Activated T-cell treated with anti-CD3 and anti-CD28 coated beads, Interleukin-2, amount 50 U/mL, for 4 hours (primary cell): ENCODE measurements around the gene LIFR. TPM values are rescaled to one million over a fixed set of nuclear protein-coding genes. Genes with fewer than 3 reads are reported as not detected.

Experiments used
- ATAC-seq, 2 donors: fragments of 200-7000 bp; cut with Tn5 transposase; one replicate each; pipeline ENCODE4 v1.10.0; 2021
- DNase-seq: peaks from one replicate; pipeline ENCODE4 v3.0.0-alpha.2; 2020
- H3K27me3 Mint-ChIP-seq: one replicate; pipeline ENCODE4 v1.8.0; 2021; ENCODE audit warnings: low read depth, mixed read lengths
- H3K36me3 Mint-ChIP-seq: one replicate; pipeline ENCODE4 v1.8.0; 2022; ENCODE audit warnings: mixed read lengths; ENCODE audit not compliant: insufficient read depth
- H3K4me1 Mint-ChIP-seq: one replicate; pipeline ENCODE4 v1.8.0; 2021; ENCODE audit warnings: low read depth, mixed read lengths
- H3K4me3 Mint-ChIP-seq: one replicate; pipeline ENCODE4 v1.8.0; 2021; ENCODE audit warnings: mild to moderate bottlenecking, moderate library complexity, mixed read lengths
- H3K9me3 Mint-ChIP-seq: one replicate; pipeline ENCODE4 v1.8.0; 2021; ENCODE audit warnings: mixed read lengths
- total RNA-seq, 3 donors: library from RNA; stranded (reverse); gene quantifications; one replicate each; pipeline ENCODE4 v1.2.1, GENCODE V29; 2021

The LIFR gene
- total RNA-seq, 3 donors from 2014 or later: 0.23 to 0.43 (median 0.24) TPM

DNA sequence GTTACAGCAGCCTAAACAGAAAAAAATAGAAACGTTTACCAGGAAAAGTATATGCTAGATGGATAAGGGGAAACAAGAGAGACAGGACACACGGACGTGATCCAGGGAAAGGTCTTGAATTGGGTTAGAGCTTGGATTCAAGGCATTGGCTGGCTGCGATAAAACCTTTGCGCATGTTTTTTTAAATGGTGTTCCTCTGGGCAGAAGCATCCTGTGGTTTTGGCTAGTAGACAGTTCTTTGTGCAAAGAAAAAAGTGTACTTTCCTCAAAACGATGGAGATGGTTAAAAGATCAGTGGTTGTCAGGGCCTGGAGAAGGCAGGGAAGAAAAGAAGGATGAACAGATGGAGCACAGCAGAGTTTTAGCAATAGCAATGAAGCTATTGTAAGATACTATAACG, 37.5 kb upstream of the LIFR start:
- H3K4me3 Mint-ChIP-seq: no peak overlapping the region
- H3K4me1 Mint-ChIP-seq: no peaks in the 10 kb centered on the region
- H3K36me3 Mint-ChIP-seq: no peaks in the 10 kb centered on the region
- no peaks in the 10 kb centered on the region for H3K9me3 Mint-ChIP-seq
- H3K27me3 Mint-ChIP-seq: peaks cover 5% of the 10 kb centered on the region
- DNase-seq: no peak
- ATAC-seq: no peak

DNA sequence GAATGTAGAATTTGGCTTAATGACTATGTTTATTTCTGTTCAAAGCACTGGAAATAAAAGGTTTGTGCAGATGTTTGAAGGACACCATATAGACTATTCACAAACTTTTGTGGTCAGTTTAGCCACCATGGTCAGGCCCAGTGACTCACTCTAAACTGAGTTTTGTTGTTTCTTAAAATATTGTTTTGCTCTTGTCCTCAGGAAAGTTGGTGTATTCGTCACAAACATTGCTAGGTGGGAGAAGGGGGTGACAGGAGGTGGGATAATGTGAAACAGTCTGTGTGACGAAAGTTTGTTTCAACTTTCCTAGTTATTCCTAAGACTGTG, 35.0 kb upstream of the LIFR start:
- Mint-ChIP-seq H3K4me3 (no peak overlapping the region), H3K36me3 (no peaks in the 10 kb centered on the region), H3K4me1 (no peaks in the 10 kb centered on the region), H3K9me3 (no peaks in the 10 kb centered on the region), H3K27me3 (peaks cover 5% of the 10 kb centered on the region)
- ATAC-seq (no peak), DNase-seq (no peak)

DNA sequence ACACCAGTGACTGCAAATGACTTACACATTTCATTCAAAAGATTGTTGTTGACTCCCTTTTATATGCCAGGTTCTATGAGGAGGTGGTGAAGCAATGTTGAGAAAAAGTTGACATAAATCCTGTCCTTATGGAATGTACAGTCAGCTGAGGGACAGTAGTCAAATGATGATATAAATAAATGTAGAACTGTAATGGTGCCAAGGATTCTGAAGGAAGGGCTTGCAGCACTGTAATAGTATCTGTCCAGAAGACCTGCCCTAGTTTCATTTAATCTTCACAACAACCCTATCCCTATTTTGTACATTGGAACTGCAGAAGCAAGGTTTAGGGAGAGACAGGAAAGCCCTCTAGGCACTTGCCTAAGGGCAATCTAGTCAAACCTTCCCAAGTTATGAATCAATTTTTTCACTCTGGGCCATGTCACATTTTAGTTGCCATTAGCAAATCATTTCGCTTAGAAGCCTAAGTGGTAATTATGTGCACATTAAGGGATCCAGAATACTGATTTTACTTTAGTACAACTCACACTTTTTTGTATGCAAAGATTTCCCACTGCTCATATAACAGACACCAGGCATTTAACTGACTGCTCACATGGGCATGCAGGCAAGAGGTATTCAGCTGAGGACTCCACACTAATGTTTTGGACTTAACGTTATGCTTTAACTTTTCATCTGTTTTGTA, 34.5 kb upstream of the LIFR start:
- no peaks in the 10 kb centered on the region for H3K36me3 Mint-ChIP-seq
- peaks cover 9% of the 10 kb centered on the region for H3K27me3 Mint-ChIP-seq
- no peaks in the 10 kb centered on the region for H3K9me3 Mint-ChIP-seq
- DNase-seq (no peak), ATAC-seq (no peak)
- H3K4me3 Mint-ChIP-seq: no peak overlapping the region
- no peaks in the 10 kb centered on the region for H3K4me1 Mint-ChIP-seq

DNA sequence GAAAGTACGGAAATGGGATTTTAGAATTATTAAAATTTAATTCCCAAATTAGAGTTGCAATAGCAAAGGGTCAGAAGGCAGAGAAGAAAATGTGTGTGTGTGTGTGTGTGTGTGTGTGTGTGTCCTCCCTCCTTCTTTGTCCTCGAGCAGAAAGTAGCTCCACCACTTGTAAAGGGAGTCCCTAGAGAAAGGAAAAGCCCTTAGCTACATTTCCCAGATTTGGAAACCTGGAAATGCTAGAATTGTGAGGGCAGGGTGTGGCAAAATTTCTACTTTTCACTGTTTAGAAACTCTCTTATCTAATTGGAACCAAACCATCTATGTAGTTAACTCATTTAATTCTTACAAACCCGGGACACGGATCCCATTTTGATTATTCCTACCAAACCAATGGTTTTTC, 33.2 kb upstream of the LIFR start:
- Mint-ChIP-seq H3K9me3 (no peaks in the 10 kb centered on the region), H3K36me3 (no peaks in the 10 kb centered on the region), H3K4me1 (no peaks in the 10 kb centered on the region), H3K4me3 (no peak overlapping the region), H3K27me3 (peaks cover 9% of the 10 kb centered on the region)
- no peak for DNase-seq
- no peak for ATAC-seq

DNA sequence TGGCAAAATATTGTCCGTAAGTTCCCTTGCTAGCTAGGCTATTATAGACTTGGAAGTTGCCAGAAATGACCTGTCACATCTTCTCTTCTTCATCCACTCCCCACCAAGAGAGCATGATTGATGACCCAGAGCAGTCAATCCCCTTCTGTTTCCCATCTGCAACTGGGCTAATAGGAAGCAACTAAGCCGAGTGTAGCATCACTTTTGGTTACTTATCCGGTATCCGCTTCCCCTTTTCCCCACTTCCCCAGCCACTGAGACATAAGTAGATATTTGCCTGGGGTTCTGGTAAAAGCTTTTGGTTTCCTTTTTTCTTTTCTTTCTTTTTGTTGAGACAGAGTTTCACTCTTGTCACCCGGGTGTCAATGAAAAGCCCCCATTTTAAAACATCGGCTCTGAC, 29.4 kb upstream of the LIFR start:
- no peak overlapping the region for H3K4me3 Mint-ChIP-seq
- peaks cover 31% of the 10 kb centered on the region for H3K27me3 Mint-ChIP-seq
- H3K4me1 Mint-ChIP-seq: no peaks in the 10 kb centered on the region
- no peak for DNase-seq
- no peak for ATAC-seq
- no peaks in the 10 kb centered on the region for H3K9me3 Mint-ChIP-seq
- no peaks in the 10 kb centered on the region for H3K36me3 Mint-ChIP-seq

DNA sequence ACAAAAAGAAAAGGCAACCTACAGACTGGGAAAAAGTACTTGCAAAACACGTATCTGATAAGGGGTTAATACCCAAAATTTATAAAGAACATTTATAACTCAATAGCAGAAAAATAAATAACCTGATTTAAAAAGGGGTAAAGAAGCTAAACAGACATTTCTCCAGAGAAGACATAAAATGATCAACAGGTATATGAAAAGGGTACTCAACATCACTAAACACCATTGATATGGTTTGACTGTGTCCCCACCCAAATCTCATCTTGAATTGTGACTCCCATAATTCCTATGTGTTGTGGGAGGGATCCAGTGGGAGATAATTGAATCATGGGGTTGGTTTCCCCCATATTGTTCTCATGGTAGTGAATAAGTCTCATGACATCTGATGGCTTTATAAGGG, 27.1 kb upstream of the LIFR start:
- H3K4me1 Mint-ChIP-seq: no peaks in the 10 kb centered on the region
- H3K27me3 Mint-ChIP-seq: peaks cover 38% of the 10 kb centered on the region
- ATAC-seq (no peak), DNase-seq (no peak)
- no peak overlapping the region for H3K4me3 Mint-ChIP-seq
- no peaks in the 10 kb centered on the region for H3K36me3 Mint-ChIP-seq
- no peaks in the 10 kb centered on the region for H3K9me3 Mint-ChIP-seq

DNA sequence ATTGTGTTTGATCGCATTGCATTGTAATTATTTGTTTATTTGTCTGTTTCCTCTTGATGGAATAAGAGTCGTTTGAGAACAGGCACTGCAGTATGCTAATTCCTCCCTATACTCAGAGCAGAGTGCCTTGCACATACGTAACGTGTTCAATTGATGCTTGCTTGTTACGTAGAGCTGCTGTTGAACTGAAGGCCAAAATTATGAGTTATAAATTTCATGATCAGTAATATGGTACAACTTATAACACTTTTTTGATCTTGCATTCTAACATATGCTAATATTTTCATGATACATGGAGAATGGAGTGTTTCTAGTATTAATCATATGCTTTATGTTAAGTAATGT, 26.5 kb upstream of the LIFR start:
- H3K4me3 Mint-ChIP-seq: no peak overlapping the region
- no peaks in the 10 kb centered on the region for H3K4me1 Mint-ChIP-seq
- H3K9me3 Mint-ChIP-seq: no peaks in the 10 kb centered on the region
- ATAC-seq: no peak
- no peaks in the 10 kb centered on the region for H3K36me3 Mint-ChIP-seq
- no peak for DNase-seq
- peaks cover 38% of the 10 kb centered on the region for H3K27me3 Mint-ChIP-seq

DNA sequence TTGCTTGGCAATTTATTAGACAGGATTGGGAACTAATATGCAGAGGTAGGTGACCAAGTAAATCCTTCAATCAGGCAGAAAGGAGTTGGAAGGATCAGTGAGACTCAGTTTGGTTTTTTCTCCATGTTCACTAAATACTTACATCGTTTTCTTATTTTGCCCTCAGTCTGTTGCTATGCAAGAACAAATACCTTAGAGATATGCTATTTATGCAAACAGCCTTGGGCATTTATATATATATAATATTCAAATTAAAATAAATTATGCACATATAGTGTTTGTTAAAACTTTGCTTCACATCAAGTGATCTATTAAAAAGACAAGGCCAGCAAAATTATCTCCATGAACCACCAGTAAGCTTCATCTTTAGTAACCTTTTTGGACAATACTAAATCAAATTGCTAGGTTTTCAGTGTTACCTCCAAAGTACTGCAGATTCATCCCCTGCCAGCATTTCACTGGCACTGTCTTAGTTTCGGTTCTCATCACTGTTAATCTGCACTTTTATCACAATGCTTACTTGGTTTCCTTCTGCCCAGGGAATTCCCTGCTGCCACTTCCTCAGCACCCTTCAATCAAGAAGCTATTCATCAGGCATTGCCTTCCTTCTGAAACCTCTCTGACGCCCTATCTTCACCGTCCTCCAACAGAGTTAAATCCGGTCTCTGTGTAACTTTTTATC, 26.0 kb upstream of the LIFR start:
- DNase-seq: no peak

DNA sequence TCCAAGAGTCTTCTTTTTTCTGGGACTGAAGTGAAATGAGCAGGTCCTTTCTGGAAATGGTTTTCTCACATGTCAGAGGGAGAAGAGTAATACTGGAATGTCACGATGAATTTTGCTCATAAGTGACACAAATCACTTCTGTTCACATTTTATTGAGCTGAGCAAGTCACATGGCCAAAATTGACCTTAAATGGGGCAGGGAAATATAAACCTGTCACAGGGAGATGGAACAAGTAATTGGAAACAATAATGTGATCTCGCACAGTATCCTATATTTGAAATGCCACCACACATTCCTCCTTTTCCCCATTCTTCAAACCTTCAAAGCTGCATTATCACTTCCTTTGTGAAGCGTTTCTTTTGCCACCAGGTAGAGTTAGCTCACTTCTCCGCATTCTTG, 25.2 kb upstream of the LIFR start:
- ATAC-seq: no peak
- no peak for DNase-seq
- Mint-ChIP-seq H3K36me3 (no peaks in the 10 kb centered on the region), H3K4me3 (no peak overlapping the region), H3K27me3 (peaks cover 42% of the 10 kb centered on the region), H3K4me1 (no peaks in the 10 kb centered on the region), H3K9me3 (no peaks in the 10 kb centered on the region)

More for the DNA sequence above, 26.0 kb upstream of the LIFR start:
- Mint-ChIP-seq H3K27me3 (peaks cover 38% of the 10 kb centered on the region), H3K36me3 (no peaks in the 10 kb centered on the region), H3K4me1 (no peaks in the 10 kb centered on the region), H3K4me3 (no peak overlapping the region), H3K9me3 (no peaks in the 10 kb centered on the region)
- ATAC-seq: no peak

DNA sequence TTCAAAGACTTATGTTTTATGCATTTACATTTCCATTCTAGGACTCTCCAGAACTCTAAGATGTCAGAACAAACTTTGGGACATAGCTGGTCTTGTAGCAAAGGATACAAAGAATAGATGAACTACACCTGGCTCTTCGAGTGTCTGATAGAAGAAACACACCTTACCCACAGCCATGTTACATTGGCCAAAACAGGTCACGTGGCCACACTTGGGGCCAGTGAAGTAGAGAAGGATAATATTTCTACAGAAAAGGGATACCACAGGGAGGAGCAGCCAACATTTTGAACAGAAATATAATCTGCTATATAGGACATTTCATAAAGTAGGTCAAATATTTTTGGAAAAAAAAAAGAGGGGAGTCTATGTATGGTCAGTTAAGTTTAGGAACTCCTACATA, 22.7 kb upstream of the LIFR start:
- peaks cover 33% of the 10 kb centered on the region for H3K27me3 Mint-ChIP-seq
- DNase-seq (no peak), ATAC-seq (no peak)
- no peaks in the 10 kb centered on the region for H3K9me3 Mint-ChIP-seq
- no peak overlapping the region for H3K4me3 Mint-ChIP-seq
- H3K36me3 Mint-ChIP-seq: no peaks in the 10 kb centered on the region
- no peaks in the 10 kb centered on the region for H3K4me1 Mint-ChIP-seq

DNA sequence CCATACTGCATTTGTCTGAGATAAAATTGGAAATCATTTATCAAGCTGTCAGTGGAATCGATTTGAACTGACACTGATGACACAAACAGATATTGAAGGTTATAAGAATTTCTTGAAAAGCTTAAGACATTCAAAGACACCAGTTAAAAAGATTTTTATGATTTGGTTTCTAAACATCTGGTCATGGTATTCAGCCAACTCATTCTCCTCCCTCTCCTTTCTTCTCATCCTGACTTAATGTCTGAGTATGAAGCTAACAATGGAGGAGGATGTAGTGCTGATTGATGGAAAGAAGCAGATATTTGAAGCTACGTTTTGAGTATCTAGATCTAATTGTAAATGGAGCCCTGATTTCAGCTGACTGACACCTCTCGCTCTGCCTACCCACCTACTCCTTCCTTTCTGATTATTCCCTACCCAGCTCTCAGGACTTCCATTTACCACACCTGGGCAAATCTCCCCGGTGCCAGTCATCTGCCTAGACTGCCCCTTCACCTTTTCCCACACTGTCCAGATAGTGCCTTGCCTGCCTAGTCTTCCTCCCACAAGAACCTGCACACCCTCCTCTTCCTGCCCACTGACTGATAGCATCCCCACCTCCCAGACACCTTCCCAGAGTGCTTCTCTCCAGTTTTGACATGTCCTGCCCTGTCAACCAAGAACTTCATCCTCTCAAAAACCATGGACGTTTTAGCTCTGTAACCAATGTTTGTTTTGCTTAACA, 20.7 kb upstream of the LIFR start:
- Mint-ChIP-seq H3K9me3 (no peaks in the 10 kb centered on the region), H3K36me3 (no peaks in the 10 kb centered on the region), H3K4me3 (no peak overlapping the region), H3K27me3 (peaks cover 24% of the 10 kb centered on the region), H3K4me1 (no peaks in the 10 kb centered on the region)
- DNase-seq (no peak), ATAC-seq (no peak)

DNA sequence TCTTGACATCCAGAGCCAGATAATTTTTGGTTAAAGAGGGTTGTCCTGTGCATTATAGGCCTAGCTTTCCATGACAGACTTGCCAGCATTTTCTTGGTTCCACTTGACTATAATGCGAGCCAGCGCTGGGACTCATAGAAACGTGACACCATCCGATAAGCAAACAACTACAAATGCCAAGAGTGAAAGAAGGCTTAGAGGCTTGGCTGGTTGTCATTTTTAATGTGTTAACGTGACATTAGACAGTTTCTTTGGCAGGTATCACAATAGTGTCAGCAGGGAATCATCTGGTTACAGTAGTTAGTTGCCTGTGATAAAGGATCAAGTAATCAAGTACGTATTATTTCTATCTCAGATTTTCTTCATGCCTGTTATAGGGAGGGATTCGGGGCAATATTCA, 20.0 kb upstream of the LIFR start:
- Mint-ChIP-seq H3K27me3 (peaks cover 20% of the 10 kb centered on the region), H3K9me3 (no peaks in the 10 kb centered on the region), H3K36me3 (no peaks in the 10 kb centered on the region), H3K4me3 (no peak overlapping the region), H3K4me1 (no peaks in the 10 kb centered on the region)
- DNase-seq (no peak), ATAC-seq (no peak)

DNA sequence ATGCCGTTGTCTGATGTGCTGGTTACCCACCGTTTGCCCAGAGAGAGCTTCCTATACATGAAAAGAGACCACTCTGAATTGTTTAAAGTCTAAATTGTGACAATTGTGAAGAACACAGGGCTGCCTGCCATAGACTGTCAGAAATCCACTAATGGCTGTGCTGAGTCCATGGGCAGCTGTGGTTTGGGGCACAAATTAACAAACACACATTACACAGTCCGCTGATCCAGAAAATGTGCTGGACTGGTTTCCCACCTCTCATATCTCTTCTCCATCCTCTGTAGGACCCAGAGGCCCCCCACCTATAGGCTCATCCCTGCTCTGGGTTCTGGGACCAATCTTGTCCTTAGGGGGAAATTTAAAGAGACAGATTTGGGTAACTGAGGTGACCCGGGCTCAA, 19.0 kb upstream of the LIFR start:
- Mint-ChIP-seq H3K9me3 (no peaks in the 10 kb centered on the region), H3K36me3 (no peaks in the 10 kb centered on the region), H3K4me3 (no peak overlapping the region), H3K4me1 (no peaks in the 10 kb centered on the region), H3K27me3 (peaks cover 14% of the 10 kb centered on the region)
- ATAC-seq (no peak), DNase-seq (no peak)

DNA sequence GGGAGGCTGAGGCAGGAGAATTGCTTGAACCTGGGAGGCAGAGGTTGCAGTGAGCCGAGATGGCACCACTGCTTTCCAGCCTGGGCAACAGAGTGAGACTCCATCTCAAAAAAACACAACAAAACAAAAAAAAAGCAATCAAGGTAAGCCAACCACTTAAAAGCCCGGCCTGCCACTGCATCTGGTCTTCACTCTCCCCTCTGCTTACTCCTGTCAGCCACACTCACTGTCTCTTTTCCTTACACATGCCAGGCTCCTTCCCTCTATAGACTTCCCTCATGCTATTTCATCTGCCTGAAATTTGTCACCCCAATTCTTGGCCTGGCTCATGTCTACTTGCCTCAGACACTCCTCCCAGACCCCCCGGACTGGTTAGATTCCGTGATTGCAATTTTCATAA, 17.6 kb upstream of the LIFR start:
- peaks cover 12% of the 10 kb centered on the region for H3K27me3 Mint-ChIP-seq
- no peaks in the 10 kb centered on the region for H3K4me1 Mint-ChIP-seq
- DNase-seq (no peak), ATAC-seq (no peak)
- H3K36me3 Mint-ChIP-seq: no peaks in the 10 kb centered on the region
- H3K9me3 Mint-ChIP-seq: no peaks in the 10 kb centered on the region
- no peak overlapping the region for H3K4me3 Mint-ChIP-seq

DNA sequence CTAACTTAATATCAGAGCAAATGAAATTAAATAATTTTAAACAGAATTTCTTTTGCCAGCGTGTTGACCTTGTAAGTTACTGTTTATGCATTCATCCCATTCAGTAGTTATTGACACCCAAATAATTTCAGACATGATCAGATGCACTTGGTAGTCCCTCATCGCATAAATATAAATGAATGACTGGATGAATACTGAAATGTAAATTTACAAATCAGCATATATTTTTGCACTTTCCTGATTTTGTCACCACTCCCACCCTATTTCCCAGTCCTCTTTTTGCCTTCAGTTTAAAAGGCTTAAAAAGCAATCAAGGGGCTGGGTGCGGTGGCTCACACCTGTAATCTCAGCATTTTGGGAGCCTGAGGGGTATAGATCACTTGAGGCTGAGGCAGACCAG, 17.1 kb upstream of the LIFR start:
- Mint-ChIP-seq H3K4me1 (no peaks in the 10 kb centered on the region), H3K9me3 (no peaks in the 10 kb centered on the region), H3K4me3 (no peak overlapping the region), H3K27me3 (peaks cover 12% of the 10 kb centered on the region), H3K36me3 (no peaks in the 10 kb centered on the region)
- ATAC-seq: no peak
- DNase-seq: no peak
